NCI-H1092 treated with DMSO at 0.1 percent for 48 hours (cell line): ENCODE measurements around the gene GRIK3.
"Not testable (repeated sequence)": the region's sequence is repeated elsewhere in the genome, so short reads cannot be mapped to it uniquely, and the experiment has no call there.

Experiments used
- DNase-seq: peaks from one replicate; lab custom pipeline; 2025; lab: John Stamatoyannopoulos, UW

Gene GRIK3

GRCh38 chr1:37034121-37035013 lies at the start of gene GRIK3:
Gene GRIK3, minus strand, starts transcription at chr1:37034515. Its CDS starts 407 bp downstream, at chr1:37034108.
- peak; percentile 87 for DNase-seq

GRCh38 chr1:37084013-37084412 lies 49.7 kb upstream of the GRIK3 start:
- DNase-seq: no peak

GRCh38 chr1:37083603-37084002 lies 49.3 kb upstream of the GRIK3 start:
- no peak for DNase-seq

- DNase-seq: not testable (repeated sequence)
Measured at GRCh38 chr1:37080296-37080986, 46.1 kb upstream of the GRIK3 start.

- no peak for DNase-seq
Measured at GRCh38 chr1:37078866-37079265, 44.6 kb upstream of the GRIK3 start.

GRCh38 chr1:37076168-37076567 lies 41.9 kb upstream of the GRIK3 start:
- no peak for DNase-seq

- DNase-seq: peak; percentile 75
Measured at GRCh38 chr1:37073854-37074379, 39.6 kb upstream of the GRIK3 start.

- DNase-seq: no peak
Measured at GRCh38 chr1:37073152-37073853, 39.0 kb upstream of the GRIK3 start.

GRCh38 chr1:37071829-37072228 lies 37.5 kb upstream of the GRIK3 start:
- no peak for DNase-seq

- no peak for DNase-seq
Measured at GRCh38 chr1:37070126-37070525, 35.8 kb upstream of the GRIK3 start.

- DNase-seq: no peak
Measured at GRCh38 chr1:37069406-37069805, 35.1 kb upstream of the GRIK3 start.

- no peak for DNase-seq
Measured at GRCh38 chr1:37068897-37069296, 34.6 kb upstream of the GRIK3 start.

GRCh38 chr1:37068260-37068659 lies 33.9 kb upstream of the GRIK3 start:
- no peak for DNase-seq

- DNase-seq: peak; percentile 93
Measured at GRCh38 chr1:37064039-37064438, 29.7 kb upstream of the GRIK3 start.

GRCh38 chr1:37059346-37059745 lies 25.0 kb upstream of the GRIK3 start:
- no peak for DNase-seq

GRCh38 chr1:37058424-37058988 lies 24.2 kb upstream of the GRIK3 start:
- DNase-seq: no peak

GRCh38 chr1:37056325-37056724 lies 22.0 kb upstream of the GRIK3 start:
- DNase-seq: peak; percentile 95

GRCh38 chr1:37055631-37056030 lies 21.3 kb upstream of the GRIK3 start:
- peak; percentile 92 for DNase-seq

GRCh38 chr1:37053173-37053572 lies 18.9 kb upstream of the GRIK3 start:
- DNase-seq: no peak

- no peak for DNase-seq
Measured at GRCh38 chr1:37052120-37052519, 17.8 kb upstream of the GRIK3 start.

GRCh38 chr1:37051346-37051745 lies 17.0 kb upstream of the GRIK3 start:
- no peak for DNase-seq

GRCh38 chr1:37047542-37047941 lies 13.2 kb upstream of the GRIK3 start:
- DNase-seq: peak; percentile 19
